ENCODE data around the gene ADCY1.

GRCh38 chr7:45596665-45597095 lies 22.5 kb downstream of the ADCY1 start:
- TF ChIP-seq CTCF (conservative IDR thresholded peaks at IDR 0.05; ENCODE audit: low read length) (no peak), EZH2phosphoT487 (IDR thresholded peaks at IDR 0.05; ENCODE audit: borderline replicate concordance) (no peak)

Measured in Loucy (cell line).